Uterus (tissue), 4 donors: Measurements from ENCODE around the gene CFAP119. TPM values are rescaled to one million over a fixed set of nuclear protein-coding genes. Genes with fewer than 3 reads are reported as not detected.

Source experiments
- DNase-seq, 2 donors: peaks; one replicate each; pipeline ENCODE4 v3.0.0-alpha.2; 2019 to 2020
- H3K27ac ChIP-seq, 2 donors: fragments of 200-600 bp; sonication (generic); 1 replicate in 1 of 2; 2 replicates in 1 of 2; pipeline ENCODE4 v1.5.1; 2016 to 2018
- H3K27me3 ChIP-seq, 2 donors: fragments of 200-600 bp; sonication (generic); one replicate each; pipeline ENCODE4 v1.5.1; 2018 to 2019; ENCODE audit warnings: control low read depth in 1 of 2
- H3K36me3 ChIP-seq, 2 donors: fragments of 200-600 bp; sonication (generic); one replicate each; pipeline ENCODE4 v1.5.1; 2019; ENCODE audit warnings: control low read depth in 1 of 2
- H3K4me1 ChIP-seq, 2 donors: fragments of 200-600 bp; sonication (generic); one replicate each; pipeline ENCODE4 v1.5.1; 2018 to 2019; ENCODE audit warnings: control low read depth in 1 of 2
- H3K4me3 ChIP-seq, 2 donors: fragments of 200-600 bp; sonication (generic); 1 replicate in 1 of 2; 2 replicates in 1 of 2; pipeline ENCODE4 v1.5.1; 2018 to 2019; ENCODE audit warnings: mild to moderate bottlenecking in 1 of 2
- H3K9me3 ChIP-seq, 2 donors: fragments of 200-600 bp; sonication (generic); one replicate each; pipeline ENCODE4 v1.5.1; 2019; ENCODE audit warnings: control low read depth in 1 of 2
- POLR2A ChIP-seq, 2 donors: fragments of 450-650 bp; IDR thresholded peaks; one replicate each; pipeline ENCODE4 v1.6.1; 2016; ENCODE audit warnings: antibody characterized with exemption in 2 of 2, mild to moderate bottlenecking in 1 of 2, moderate library complexity in 1 of 2
- intact Hi-C: fragments of 100-400 bp; cut with DNase I; formaldehyde crosslinking; loops from one replicate; pipeline ENCODE4 v1.15.1; 2023; ENCODE audit warnings: low total_unique reads
- total RNA-seq, 4 donors: library from RNA; depleted of rRNA in 3 of 4; stranded (reverse); fragments of >200 nt in 3 of 4; gene quantifications; one replicate each; pipeline versions ENCODE4 v1.1.0 to v1.2.4, GENCODE V29; 2014 to 2023
- TF ChIP-seq, protein P1 (sequence below), 4 experiments: fragments of 200-600 bp in 2 of 4; fragments of 450-650 bp in 2 of 4; sonication (generic) in 2 of 4; IDR thresholded peaks; one replicate each; pipeline ENCODE4 v1.5.1; 2016 to 2019; ENCODE audit warnings: antibody characterized with exemption in 4 of 4, mild to moderate bottlenecking in 2 of 4, moderate library complexity in 1 of 4
- donor health status: DM: yes; HTN: yes; CAD: no.

The CFAP119 gene
- total RNA-seq, 4 donors from 2014 or later, result 4.1 to 9.1 TPM; not detected in 2

DNA sequence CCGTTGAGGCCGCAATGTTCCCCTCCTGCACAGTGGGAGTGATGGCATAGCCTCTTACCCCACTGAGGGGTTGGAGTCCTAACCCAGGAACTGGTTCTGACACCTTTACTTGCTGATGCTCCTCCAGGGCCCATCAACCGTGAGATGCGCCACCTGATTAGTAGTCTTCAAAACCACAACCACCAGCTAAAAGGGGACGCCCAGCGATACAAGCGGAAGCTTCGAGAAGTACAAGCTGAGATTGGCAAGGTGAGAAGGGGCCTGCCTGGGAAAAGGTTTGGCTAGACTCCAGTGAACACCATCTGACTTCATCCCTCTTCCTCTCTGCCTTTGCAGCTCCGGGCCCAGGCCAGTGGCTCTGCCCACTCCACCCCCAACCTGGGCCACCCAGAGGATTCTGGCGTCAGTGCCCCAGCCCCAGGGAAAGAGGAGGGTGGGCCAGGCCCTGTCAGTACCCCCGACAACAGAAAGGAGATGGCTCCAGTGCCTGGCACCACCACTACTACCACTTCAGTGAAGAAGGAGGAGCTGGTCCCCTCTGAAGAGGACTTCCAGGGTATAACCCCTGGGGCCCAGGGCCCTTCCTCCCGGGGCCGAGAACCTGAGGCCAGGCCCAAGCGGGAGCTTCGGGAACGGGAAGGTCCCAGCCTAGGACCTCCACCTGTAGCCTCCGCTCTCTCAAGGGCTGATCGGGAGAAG is 6.1 kb upstream of the CFAP119 start:
- no peaks in the 10 kb centered on the region for H3K27me3 ChIP-seq
- DNase-seq, result no peak
- H3K9me3 ChIP-seq, result no peaks in the 10 kb centered on the region
- H3K4me1 ChIP-seq, result peaks cover under 1 to 14% of the 10 kb centered on the region in 2 donors
- H3K27ac ChIP-seq, result no peak overlapping the region
- intact Hi-C loops, result no loop called here
- H3K4me3 ChIP-seq, result no peak overlapping the region
- no peaks in the 10 kb centered on the region for H3K36me3 ChIP-seq
- no peak for TF ChIP-seq POLR2A (IDR thresholded peaks at IDR 0.05)
- TF ChIP-seq, protein P1, sequence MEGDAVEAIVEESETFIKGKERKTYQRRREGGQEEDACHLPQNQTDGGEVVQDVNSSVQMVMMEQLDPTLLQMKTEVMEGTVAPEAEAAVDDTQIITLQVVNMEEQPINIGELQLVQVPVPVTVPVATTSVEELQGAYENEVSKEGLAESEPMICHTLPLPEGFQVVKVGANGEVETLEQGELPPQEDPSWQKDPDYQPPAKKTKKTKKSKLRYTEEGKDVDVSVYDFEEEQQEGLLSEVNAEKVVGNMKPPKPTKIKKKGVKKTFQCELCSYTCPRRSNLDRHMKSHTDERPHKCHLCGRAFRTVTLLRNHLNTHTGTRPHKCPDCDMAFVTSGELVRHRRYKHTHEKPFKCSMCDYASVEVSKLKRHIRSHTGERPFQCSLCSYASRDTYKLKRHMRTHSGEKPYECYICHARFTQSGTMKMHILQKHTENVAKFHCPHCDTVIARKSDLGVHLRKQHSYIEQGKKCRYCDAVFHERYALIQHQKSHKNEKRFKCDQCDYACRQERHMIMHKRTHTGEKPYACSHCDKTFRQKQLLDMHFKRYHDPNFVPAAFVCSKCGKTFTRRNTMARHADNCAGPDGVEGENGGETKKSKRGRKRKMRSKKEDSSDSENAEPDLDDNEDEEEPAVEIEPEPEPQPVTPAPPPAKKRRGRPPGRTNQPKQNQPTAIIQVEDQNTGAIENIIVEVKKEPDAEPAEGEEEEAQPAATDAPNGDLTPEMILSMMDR (IDR thresholded peaks at IDR 0.05), result no peak

DNA sequence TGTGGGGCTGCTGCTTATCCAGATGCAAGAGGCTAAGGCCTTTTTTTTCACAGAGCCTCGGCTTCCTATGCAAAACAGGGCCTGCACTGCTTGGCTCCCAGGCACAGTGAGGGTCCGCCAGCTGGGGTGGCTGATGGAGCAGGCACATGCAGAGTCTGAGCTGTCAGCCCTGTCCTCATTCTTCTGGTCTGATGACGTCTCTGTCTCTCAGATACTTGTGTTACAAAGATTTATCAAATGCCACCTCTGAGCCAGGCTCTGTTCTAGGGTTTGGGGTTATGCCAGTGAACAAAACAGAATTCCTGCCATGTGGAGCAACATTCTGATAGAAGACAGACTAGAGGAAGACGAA is 5.0 kb upstream of the CFAP119 start:
- intact Hi-C loops, result no loop called here
- TF ChIP-seq, protein P1 (IDR thresholded peaks at IDR 0.05), result no peak
- TF ChIP-seq POLR2A (IDR thresholded peaks at IDR 0.05), result no peak
- H3K36me3 ChIP-seq, result no peaks in the 10 kb centered on the region

DNA sequence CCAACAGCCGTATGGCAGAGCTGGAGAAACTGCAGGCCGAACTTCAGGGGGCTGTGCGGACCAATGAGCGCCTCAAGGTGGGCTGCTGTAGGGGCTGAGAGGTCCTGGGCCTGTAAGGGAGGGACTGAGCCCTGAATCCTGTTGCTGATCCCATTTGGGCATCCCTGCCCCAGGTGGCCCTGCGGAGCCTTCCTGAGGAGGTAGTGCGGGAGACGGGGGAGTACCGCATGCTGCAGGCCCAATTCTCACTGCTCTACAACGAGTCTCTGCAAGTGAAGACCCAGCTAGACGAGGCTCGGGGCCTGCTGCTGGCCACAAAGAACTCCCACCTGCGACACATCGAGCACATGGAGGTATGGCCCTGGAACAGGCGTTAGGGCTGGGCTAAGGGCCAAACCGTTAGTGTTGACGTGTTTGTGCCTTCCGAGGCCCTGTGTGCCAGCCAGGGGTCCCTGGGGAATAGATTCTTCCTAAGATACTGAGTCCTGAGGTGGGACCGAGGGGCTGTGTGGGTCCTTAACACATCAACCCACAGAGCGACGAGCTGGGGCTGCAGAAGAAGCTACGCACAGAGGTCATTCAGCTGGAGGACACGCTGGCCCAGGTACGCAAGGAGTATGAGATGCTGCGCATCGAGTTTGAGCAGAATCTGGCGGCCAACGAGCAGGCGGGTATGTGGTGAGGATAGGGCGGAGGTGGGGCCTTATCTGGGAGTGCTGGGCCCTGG is 4.5 kb upstream of the CFAP119 start:
- no peak for DNase-seq
- TF ChIP-seq, protein P1 (IDR thresholded peaks at IDR 0.05), result no peak
- TF ChIP-seq POLR2A (IDR thresholded peaks at IDR 0.05), result no peak
- Histone ChIP-seq H3K4me3 (no peak overlapping the region), H3K27me3 (no peaks in the 10 kb centered on the region), H3K9me3 (no peaks in the 10 kb centered on the region), H3K36me3 (no peaks in the 10 kb centered on the region), H3K4me1 (peaks cover 3 to 16% of the 10 kb centered on the region in 2 donors), H3K27ac (no peak overlapping the region)
- intact Hi-C loops, result no loop called here

More for the DNA sequence above, 5.0 kb upstream of the CFAP119 start:
- DNase-seq, result no peak
- H3K9me3 ChIP-seq, result no peaks in the 10 kb centered on the region
- no peak overlapping the region for H3K4me3 ChIP-seq
- no peaks in the 10 kb centered on the region for H3K27me3 ChIP-seq
- peaks cover 3 to 14% of the 10 kb centered on the region in 2 donors for H3K4me1 ChIP-seq
- H3K27ac ChIP-seq, result no peak overlapping the region

DNA sequence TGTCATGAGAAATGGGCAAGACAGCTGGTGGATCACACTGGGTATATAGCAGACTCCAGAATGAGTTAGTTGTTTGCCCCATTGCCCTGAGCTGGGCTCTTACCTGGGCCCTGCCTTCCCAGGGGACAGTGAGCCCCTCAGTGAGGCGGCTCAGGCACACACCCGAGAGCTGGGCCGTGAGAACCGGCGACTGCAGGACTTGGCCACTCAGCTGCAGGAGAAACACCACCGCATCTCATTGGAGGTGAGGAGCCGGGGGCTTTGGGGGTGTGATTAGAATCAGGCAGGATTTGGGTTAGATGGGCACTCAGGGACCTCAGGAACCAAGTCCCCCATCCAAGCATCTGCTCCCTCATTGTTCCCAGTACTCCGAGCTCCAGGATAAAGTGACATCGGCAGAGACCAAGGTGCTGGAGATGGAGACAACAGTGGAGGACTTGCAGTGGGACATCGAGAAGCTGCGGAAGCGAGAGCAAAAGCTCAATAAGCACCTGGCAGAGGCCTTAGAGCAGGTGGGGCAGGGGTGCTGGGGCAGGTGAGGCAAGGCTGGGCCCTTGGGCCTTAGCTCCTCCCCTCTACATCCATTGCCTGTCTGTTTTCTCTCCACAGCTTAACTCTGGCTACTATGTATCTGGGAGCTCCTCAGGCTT is 3.1 kb upstream of the CFAP119 start:
- intact Hi-C loops, result no loop called here
- no peaks in the 10 kb centered on the region for H3K27me3 ChIP-seq
- TF ChIP-seq, protein P1 (IDR thresholded peaks at IDR 0.05), result no peak
- TF ChIP-seq POLR2A (IDR thresholded peaks at IDR 0.05), result no peak
- H3K36me3 ChIP-seq, result no peaks in the 10 kb centered on the region
- no peak overlapping the region for H3K27ac ChIP-seq
- no peak overlapping the region for H3K4me3 ChIP-seq
- no peaks in the 10 kb centered on the region for H3K9me3 ChIP-seq
- peaks cover 7 to 23% of the 10 kb centered on the region in 2 donors for H3K4me1 ChIP-seq
- DNase-seq, result no peak

DNA sequence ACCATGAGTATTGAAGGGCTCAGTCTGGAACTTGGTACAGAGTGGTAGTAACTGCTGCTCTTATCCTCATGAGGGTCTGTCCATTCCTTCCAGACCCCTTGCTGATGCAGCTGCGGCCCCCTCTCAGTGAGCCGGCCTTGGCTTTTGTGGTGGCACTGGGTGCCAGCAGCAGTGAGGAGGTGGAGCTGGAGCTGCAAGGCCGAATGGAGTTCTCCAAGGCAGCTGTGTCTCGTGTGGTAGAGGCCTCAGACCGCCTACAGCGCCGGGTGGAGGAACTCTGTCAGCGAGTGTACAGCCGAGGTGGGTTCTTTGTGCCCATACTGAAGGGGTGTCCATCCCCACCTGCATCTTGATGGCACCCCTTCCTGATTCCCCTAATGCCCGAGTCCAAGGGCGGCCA is 2.2 kb upstream of the CFAP119 start:
- Histone ChIP-seq H3K36me3 (no peaks in the 10 kb centered on the region), H3K4me3 (no peak overlapping the region), H3K27me3 (no peaks in the 10 kb centered on the region), H3K9me3 (no peaks in the 10 kb centered on the region), H3K27ac (no peak overlapping the region), H3K4me1 (peaks cover 7 to 23% of the 10 kb centered on the region in 2 donors)
- TF ChIP-seq, protein P1 (IDR thresholded peaks at IDR 0.05), result no peak
- no peak for TF ChIP-seq POLR2A (IDR thresholded peaks at IDR 0.05)
- intact Hi-C loops, result no loop called here
- DNase-seq, result no peak
